ENCODE measurements around the gene HAVCR1.
"Not testable (repeated sequence)": the region's sequence is repeated elsewhere in the genome, so short reads cannot be mapped to it uniquely, and the experiment has no call there.

HAVCR1 gene

GRCh38 chr5:157059093-157059539 is at the start of gene HAVCR1:
HAVCR1 (minus strand) TSS chr5:157059116; CDS start chr5:157057943, 1,173 bp downstream.
- DNase-seq = no peak

- DNase-seq = no peak
Observed at GRCh38 chr5:157107508-157107907, 48.6 kb upstream of the HAVCR1 start.

- DNase-seq = no peak
Observed at GRCh38 chr5:157106630-157107461, 47.9 kb upstream of the HAVCR1 start.

- no peak for DNase-seq
Observed at GRCh38 chr5:157100140-157100679, 41.3 kb upstream of the HAVCR1 start.

GRCh38 chr5:157088342-157088990 is 29.6 kb upstream of the HAVCR1 start:
- no peak for DNase-seq

GRCh38 chr5:157086751-157087359 is 27.9 kb upstream of the HAVCR1 start:
- DNase-seq = no peak

- no peak for DNase-seq
Observed at GRCh38 chr5:157085930-157086329, 27.0 kb upstream of the HAVCR1 start.

- no peak for DNase-seq
Observed at GRCh38 chr5:157080286-157080685, 21.4 kb upstream of the HAVCR1 start.

- DNase-seq = no peak
Observed at GRCh38 chr5:157076558-157076957, 17.6 kb upstream of the HAVCR1 start.

GRCh38 chr5:157072508-157072907 is 13.6 kb upstream of the HAVCR1 start:
- DNase-seq = no peak

- DNase-seq = no peak
Observed at GRCh38 chr5:157069949-157070348, 11.0 kb upstream of the HAVCR1 start.

- no peak for DNase-seq
Observed at GRCh38 chr5:157068785-157069184, 9.9 kb upstream of the HAVCR1 start.

GRCh38 chr5:157068339-157068738 is 9.4 kb upstream of the HAVCR1 start:
- DNase-seq = no peak

- no peak for DNase-seq
Observed at GRCh38 chr5:157067005-157067404, 8.1 kb upstream of the HAVCR1 start.

- no peak for DNase-seq
Observed at GRCh38 chr5:157066080-157066479, 7.2 kb upstream of the HAVCR1 start.

- DNase-seq = no peak
Observed at GRCh38 chr5:157063776-157064430, 5.0 kb upstream of the HAVCR1 start.

- DNase-seq = no peak
Observed at GRCh38 chr5:157059891-157060290, 975 bp upstream of the HAVCR1 start.

GRCh38 chr5:157057459-157058370 is 1.2 kb downstream of the HAVCR1 start:
- DNase-seq = no peak

- DNase-seq = not testable (repeated sequence)
Observed at GRCh38 chr5:157056848-157057247, 2.1 kb downstream of the HAVCR1 start.

GRCh38 chr5:157051604-157052245 is 7.2 kb downstream of the HAVCR1 start:
- DNase-seq = no peak

- DNase-seq = no peak
Observed at GRCh38 chr5:157050050-157050449, 8.9 kb downstream of the HAVCR1 start.
